Measurements from ENCODE around the gene HSD17B12. TPM values are rescaled to one million over a fixed set of nuclear protein-coding genes. Genes with fewer than 3 reads are reported as not detected.

The HSD17B12 gene
- total and polyA plus RNA-seq, 2 experiments from 2014 or later, result 128 to 168 TPM

DNA sequence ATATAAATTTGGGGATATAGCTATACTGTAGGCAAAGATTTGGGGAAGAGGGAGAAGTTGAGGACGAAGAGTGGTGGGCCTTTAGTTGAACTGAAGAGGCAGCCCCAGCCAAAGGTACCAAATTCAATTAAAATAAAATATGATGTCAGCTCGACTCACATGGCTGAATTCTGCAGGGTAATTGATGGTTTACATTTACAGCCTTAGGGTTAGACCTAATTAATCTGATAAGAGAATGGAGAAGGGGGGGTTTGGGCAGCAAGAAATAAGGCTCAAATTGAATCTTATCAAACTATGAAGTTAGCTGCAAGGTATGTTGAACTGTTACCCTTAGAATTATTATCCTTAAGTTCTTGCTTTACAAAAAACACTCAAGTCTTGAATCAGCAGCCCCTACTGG is 3.6 kb upstream of the HSD17B12 start (continued):
- TF ChIP-seq, protein P1, sequence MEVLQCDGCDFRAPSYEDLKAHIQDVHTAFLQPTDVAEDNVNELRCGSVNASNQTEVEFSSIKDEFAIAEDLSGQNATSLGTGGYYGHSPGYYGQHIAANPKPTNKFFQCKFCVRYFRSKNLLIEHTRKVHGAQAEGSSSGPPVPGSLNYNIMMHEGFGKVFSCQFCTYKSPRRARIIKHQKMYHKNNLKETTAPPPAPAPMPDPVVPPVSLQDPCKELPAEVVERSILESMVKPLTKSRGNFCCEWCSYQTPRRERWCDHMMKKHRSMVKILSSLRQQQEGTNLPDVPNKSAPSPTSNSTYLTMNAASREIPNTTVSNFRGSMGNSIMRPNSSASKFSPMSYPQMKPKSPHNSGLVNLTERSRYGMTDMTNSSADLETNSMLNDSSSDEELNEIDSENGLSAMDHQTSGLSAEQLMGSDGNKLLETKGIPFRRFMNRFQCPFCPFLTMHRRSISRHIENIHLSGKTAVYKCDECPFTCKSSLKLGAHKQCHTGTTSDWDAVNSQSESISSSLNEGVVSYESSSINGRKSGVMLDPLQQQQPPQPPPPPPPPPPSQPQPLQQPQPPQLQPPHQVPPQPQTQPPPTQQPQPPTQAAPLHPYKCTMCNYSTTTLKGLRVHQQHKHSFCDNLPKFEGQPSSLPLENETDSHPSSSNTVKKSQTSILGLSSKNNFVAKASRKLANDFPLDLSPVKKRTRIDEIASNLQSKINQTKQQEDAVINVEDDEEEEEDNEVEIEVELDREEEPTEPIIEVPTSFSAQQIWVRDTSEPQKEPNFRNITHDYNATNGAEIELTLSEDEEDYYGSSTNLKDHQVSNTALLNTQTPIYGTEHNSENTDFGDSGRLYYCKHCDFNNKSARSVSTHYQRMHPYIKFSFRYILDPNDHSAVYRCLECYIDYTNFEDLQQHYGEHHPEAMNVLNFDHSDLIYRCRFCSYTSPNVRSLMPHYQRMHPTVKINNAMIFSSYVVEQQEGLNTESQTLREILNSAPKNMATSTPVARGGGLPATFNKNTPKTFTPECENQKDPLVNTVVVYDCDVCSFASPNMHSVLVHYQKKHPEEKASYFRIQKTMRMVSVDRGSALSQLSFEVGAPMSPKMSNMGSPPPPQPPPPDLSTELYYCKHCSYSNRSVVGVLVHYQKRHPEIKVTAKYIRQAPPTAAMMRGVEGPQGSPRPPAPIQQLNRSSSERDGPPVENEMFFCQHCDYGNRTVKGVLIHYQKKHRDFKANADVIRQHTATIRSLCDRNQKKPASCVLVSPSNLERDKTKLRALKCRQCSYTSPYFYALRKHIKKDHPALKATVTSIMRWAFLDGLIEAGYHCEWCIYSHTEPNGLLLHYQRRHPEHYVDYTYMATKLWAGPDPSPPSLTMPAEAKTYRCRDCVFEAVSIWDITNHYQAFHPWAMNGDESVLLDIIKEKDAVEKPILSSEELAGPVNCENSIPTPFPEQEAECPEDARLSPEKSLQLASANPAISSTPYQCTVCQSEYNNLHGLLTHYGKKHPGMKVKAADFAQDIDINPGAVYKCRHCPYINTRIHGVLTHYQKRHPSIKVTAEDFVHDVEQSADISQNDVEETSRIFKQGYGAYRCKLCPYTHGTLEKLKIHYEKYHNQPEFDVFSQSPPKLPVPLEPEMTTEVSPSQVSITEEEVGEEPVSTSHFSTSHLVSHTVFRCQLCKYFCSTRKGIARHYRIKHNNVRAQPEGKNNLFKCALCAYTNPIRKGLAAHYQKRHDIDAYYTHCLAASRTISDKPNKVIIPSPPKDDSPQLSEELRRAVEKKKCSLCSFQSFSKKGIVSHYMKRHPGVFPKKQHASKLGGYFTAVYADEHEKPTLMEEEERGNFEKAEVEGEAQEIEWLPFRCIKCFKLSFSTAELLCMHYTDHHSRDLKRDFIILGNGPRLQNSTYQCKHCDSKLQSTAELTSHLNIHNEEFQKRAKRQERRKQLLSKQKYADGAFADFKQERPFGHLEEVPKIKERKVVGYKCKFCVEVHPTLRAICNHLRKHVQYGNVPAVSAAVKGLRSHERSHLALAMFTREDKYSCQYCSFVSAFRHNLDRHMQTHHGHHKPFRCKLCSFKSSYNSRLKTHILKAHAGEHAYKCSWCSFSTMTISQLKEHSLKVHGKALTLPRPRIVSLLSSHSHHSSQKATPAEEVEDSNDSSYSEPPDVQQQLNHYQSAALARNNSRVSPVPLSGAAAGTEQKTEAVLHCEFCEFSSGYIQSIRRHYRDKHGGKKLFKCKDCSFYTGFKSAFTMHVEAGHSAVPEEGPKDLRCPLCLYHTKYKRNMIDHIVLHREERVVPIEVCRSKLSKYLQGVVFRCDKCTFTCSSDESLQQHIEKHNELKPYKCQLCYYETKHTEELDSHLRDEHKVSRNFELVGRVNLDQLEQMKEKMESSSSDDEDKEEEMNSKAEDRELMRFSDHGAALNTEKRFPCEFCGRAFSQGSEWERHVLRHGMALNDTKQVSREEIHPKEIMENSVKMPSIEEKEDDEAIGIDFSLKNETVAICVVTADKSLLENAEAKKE (CRISPR knock-in tag; IDR thresholded peaks at IDR 0.05), result no peak
- no peak for TF ChIP-seq ZNF331 (CRISPR knock-in tag; IDR thresholded peaks at IDR 0.05; ENCODE audit: low read depth)
- TF ChIP-seq EZH2 (IDR thresholded peaks at IDR 0.05; ENCODE audit: low read depth, unreplicated experiment), result no peak
- TF ChIP-seq CREB1 (CRISPR knock-in tag; IDR thresholded peaks at IDR 0.05; ENCODE audit: low read depth), result no peak
- no peak for TF ChIP-seq STAT1 (IDR thresholded peaks at IDR 0.05; ENCODE audit: unreplicated experiment)
- no peak for TF ChIP-seq EZH2phosphoT487 (IDR thresholded peaks at IDR 0.05; ENCODE audit: unreplicated experiment)
- TF ChIP-seq NANOG (IDR thresholded peaks at IDR 0.05; ENCODE audit: borderline replicate concordance), result no peak

DNA sequence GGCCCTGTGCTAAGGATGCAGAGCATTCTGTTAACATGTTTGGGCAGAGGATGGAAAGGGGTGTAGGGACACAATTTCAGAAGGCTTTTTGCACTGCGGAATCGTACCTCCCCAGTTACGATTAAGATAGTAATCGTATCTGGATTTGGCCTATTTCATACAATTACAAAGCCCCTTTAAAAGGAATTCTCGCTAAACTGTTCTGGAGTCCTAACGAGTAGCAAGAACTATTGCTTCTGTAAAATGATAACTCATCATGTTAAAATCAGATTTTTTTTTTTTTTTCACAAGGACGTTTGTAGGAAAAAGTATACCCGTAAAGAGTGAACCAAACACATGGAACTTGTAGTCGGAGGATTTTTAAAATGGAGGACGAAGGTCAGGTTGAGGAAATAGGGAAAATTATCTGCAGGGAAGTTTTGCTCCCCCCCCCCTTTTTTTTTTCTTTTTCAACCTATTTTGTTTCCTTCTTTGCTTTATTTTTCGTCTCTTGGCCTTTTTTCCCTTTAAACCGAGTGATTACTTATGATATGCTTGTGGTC is 934 bp downstream of the HSD17B12 start:
- peak overlapping the region; percentile 88 for H3K27ac ChIP-seq (ENCODE audit: low read depth)
- 0 out of 2 replicates have a peak, but pooled peaks cover 3% of the 10 kb centered on the region for H3F3A ChIP-seq (replicated peaks; ENCODE audit: low read depth)
- Mint-ChIP-seq H3K36me3 (ENCODE audit: low read depth) (peaks cover 42% of the 10 kb centered on the region; the same call in 2 of the 3 replicates), H3K27me3 (ENCODE audit: insufficient read depth, low read depth, poor library complexity) (peaks cover 11% of the 10 kb centered on the region), H3K4me3 (peak overlapping the region; percentile 98), H3K9me3 (peaks cover 20% of the 10 kb centered on the region), H3K27ac (peak overlapping the region; percentile 99), H3K4me1 (peaks cover 33% of the 10 kb centered on the region)
- H3K4me3 ChIP-seq, result peak overlapping the region; percentile 94
- H2AFZ ChIP-seq, result no peak overlapping the region
- ATAC-seq, result no peak
- H3K79me2 ChIP-seq (replicated peaks; ENCODE audit: insufficient read depth), result peaks cover 58% of the 10 kb centered on the region
- peak overlapping the region; percentile 93 for H3K4me2 ChIP-seq
- H3K4me1 ChIP-seq (ENCODE audit: insufficient read depth), result peaks cover 41% of the 10 kb centered on the region
- no peak for TF ChIP-seq ZNF114 (CRISPR knock-in tag; IDR thresholded peaks at IDR 0.05)
- TF ChIP-seq, protein P1 (CRISPR knock-in tag; IDR thresholded peaks at IDR 0.05), result no peak
- no peaks in the 10 kb centered on the region for H3K9me2 ChIP-seq (ENCODE audit: insufficient read depth)
- no peaks in the 10 kb centered on the region for H3K36me3 ChIP-seq (ENCODE audit: insufficient read depth)
- no peaks in the 10 kb centered on the region for H3K27me3 ChIP-seq (ENCODE audit: insufficient read depth)
- DNase-seq (ENCODE audit: low spot score), result peak; percentile 30
- peaks cover under 1% of the 10 kb centered on the region; the same call in 1 of the 2 replicates for H4K20me1 ChIP-seq (replicated peaks; ENCODE audit: insufficient read depth)

Measured in GM23338 (cell line).